ENCODE results near the gene DNAH1. TPM values are rescaled to one million over a fixed set of nuclear protein-coding genes. Genes with fewer than 3 reads are reported as not detected.

The DNAH1 gene
- total RNA-seq, 2 donors from 2014 or later, result 7.0 to 9.1 TPM

- TF ChIP-seq, protein P1, sequence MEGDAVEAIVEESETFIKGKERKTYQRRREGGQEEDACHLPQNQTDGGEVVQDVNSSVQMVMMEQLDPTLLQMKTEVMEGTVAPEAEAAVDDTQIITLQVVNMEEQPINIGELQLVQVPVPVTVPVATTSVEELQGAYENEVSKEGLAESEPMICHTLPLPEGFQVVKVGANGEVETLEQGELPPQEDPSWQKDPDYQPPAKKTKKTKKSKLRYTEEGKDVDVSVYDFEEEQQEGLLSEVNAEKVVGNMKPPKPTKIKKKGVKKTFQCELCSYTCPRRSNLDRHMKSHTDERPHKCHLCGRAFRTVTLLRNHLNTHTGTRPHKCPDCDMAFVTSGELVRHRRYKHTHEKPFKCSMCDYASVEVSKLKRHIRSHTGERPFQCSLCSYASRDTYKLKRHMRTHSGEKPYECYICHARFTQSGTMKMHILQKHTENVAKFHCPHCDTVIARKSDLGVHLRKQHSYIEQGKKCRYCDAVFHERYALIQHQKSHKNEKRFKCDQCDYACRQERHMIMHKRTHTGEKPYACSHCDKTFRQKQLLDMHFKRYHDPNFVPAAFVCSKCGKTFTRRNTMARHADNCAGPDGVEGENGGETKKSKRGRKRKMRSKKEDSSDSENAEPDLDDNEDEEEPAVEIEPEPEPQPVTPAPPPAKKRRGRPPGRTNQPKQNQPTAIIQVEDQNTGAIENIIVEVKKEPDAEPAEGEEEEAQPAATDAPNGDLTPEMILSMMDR (IDR thresholded peaks at IDR 0.05), result no peak
- Histone ChIP-seq H3K36me3 (no peaks in the 10 kb centered on the region), H3K27me3 (no peaks in the 10 kb centered on the region), H3K27ac (no peak overlapping the region), H3K9ac (ENCODE audit: low read depth in 2 of 2, low read length in 2 of 2) (no peak overlapping the region), H3K9me3 (no peaks in the 10 kb centered on the region), H3K4me1 (no peaks in the 10 kb centered on the region), H3K4me3 (no peak overlapping the region)
- DNase-seq, result no peak
- intact Hi-C loops (cut with DNase I), result no loop called here
Observed at GRCh38 chr3:52357151-52358080, 41.3 kb downstream of the DNAH1 start.

GRCh38 chr3:52358362-52358940, 42.3 kb downstream of the DNAH1 start:
- TF ChIP-seq, protein P1 (IDR thresholded peaks at IDR 0.05), result no peak
- no peak overlapping the region for H3K27ac ChIP-seq
- no peak for DNase-seq
- H3K27me3 ChIP-seq, result no peaks in the 10 kb centered on the region
- no peak overlapping the region for H3K4me3 ChIP-seq
- no peaks in the 10 kb centered on the region for H3K9me3 ChIP-seq
- intact Hi-C loops (cut with DNase I), result no loop called here
- H3K9ac ChIP-seq (ENCODE audit: low read depth in 2 of 2, low read length in 2 of 2), result no peak overlapping the region
- H3K4me1 ChIP-seq, result no peaks in the 10 kb centered on the region
- H3K36me3 ChIP-seq, result no peaks in the 10 kb centered on the region

DNA sequence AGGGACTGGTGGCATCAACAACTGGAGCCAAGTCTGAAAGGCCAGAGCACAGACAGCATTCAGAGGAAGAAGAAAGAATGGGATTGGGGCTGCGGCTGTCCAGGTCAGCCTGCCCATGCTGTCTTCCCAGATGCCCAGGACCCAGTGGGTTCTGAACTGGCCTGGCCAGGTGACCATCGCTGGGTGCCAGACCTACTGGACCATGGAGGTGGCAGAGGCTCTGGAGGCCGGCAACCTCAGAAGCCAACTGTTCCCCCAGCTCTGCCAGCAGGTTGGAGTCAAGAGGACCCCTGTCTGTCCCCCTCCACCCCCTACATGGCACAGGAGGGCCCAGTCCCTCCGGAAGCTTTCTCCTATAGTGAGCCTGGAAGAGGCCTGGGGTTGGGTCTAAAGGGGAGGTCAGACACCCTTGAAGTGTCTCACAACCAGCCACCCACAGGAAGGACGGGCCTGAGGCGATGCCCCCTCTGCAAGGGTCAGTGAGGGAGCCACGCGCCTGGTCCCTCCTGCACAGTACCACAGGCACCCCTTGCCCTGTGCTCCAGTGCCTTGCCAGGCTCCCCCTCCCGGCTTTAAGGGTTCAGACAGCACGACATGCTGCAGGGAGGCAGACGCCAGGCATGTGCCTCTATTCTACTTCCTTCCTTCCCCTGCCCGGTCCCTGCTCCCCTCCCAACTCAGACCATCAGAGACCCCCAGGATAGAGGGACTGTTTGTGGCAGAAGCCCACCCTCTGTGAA, 43.2 kb downstream of the DNAH1 start:
- H3K36me3 ChIP-seq, result no peaks in the 10 kb centered on the region
- no peaks in the 10 kb centered on the region for H3K9me3 ChIP-seq
- H3K27me3 ChIP-seq, result no peaks in the 10 kb centered on the region
- no peaks in the 10 kb centered on the region for H3K4me1 ChIP-seq
- TF ChIP-seq, protein P1 (IDR thresholded peaks at IDR 0.05), result no peak
- no peak overlapping the region for H3K27ac ChIP-seq
- DNase-seq, result no peak
- intact Hi-C loops (cut with DNase I), result no loop called here
- H3K4me3 ChIP-seq, result no peak overlapping the region
- H3K9ac ChIP-seq (ENCODE audit: low read depth in 2 of 2, low read length in 2 of 2), result no peak overlapping the region

GRCh38 chr3:52361011-52361410, 44.9 kb downstream of the DNAH1 start:
- intact Hi-C loops (cut with DNase I), result no loop called here
- H3K27me3 ChIP-seq, result no peaks in the 10 kb centered on the region
- DNase-seq, result no peak
- no peaks in the 10 kb centered on the region for H3K9me3 ChIP-seq
- TF ChIP-seq, protein P1 (IDR thresholded peaks at IDR 0.05), result no peak
- no peak overlapping the region for H3K9ac ChIP-seq (ENCODE audit: low read depth in 2 of 2, low read length in 2 of 2)
- no peak overlapping the region for H3K4me3 ChIP-seq
- H3K27ac ChIP-seq, result no peak overlapping the region
- no peaks in the 10 kb centered on the region for H3K4me1 ChIP-seq
- no peaks in the 10 kb centered on the region for H3K36me3 ChIP-seq

DNA sequence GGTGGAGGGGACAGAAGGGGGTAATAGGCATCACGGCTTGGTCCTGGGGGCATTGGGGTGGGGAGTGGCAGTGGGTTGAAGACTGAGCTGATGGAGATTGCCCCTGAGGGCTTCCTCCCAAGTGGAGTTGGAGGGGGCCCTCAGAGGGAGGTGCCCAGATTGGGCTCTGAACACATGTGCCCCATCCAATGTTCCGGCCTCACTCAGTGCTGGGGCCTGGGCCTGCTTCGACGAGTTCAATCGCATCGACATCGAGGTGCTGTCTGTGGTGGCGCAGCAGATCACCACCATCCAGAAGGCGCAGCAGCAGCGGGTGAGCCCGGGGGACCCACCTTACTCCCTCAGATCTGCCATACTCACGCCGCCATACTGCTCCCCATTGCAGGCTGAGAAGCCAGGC, 45.3 kb downstream of the DNAH1 start:
- intact Hi-C loops (cut with DNase I), result no loop called here

More for the DNA sequence above, 45.3 kb downstream of the DNAH1 start:
- no peak overlapping the region for H3K9ac ChIP-seq (ENCODE audit: low read depth in 2 of 2, low read length in 2 of 2)
- no peak overlapping the region for H3K4me3 ChIP-seq
- H3K4me1 ChIP-seq, result no peaks in the 10 kb centered on the region
- no peaks in the 10 kb centered on the region for H3K27me3 ChIP-seq
- TF ChIP-seq, protein P1 (IDR thresholded peaks at IDR 0.05), result no peak
- H3K9me3 ChIP-seq, result no peaks in the 10 kb centered on the region
- H3K27ac ChIP-seq, result no peak overlapping the region
- no peak for DNase-seq
- H3K36me3 ChIP-seq, result no peaks in the 10 kb centered on the region

Measured in colonic mucosa (tissue), 4 donors.